Activated CD8-positive, alpha-beta memory T cell treated with anti-CD3 and anti-CD28 coated beads, Interleukin-2, amount 50 U/mL, for 24 hours (primary cell): ENCODE results near the gene IFITM10.

Experiments used
- DNase-seq: peaks from one replicate; pipeline ENCODE4 v3.0.0-alpha.2; 2020; ENCODE audit errors: extremely low read depth

Gene IFITM10

GRCh38 chr11:1750481-1750839, at the start of gene IFITM10:
IFITM10 (minus strand) TSS chr11:1750595; CDS start chr11:1750442, 153 bp downstream.
- DNase-seq = no peak

GRCh38 chr11:1797391-1798125, 47.2 kb upstream of the IFITM10 start:
- DNase-seq = no peak

GRCh38 chr11:1796413-1797011, 46.1 kb upstream of the IFITM10 start:
- DNase-seq = no peak

DNA sequence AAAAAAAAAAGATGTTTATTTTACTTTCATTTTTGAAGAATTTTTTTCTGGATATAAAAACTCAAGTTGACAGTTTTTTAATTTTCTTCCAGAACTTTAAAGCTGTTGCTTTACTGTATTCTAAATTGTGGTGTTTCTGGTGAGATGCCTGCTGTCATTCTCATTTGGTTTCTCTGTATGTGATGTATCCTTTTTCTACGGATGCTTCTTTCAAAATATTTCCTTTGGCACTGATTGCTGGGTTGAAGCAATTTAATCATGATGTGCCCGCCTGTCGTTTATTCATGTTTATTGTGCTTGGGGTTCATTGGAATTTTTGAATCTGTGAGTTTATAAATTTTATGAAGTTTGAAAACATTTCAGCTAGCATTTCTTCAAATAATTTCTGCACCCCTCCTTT, 42.7 kb upstream of the IFITM10 start:
- DNase-seq = no peak

DNA sequence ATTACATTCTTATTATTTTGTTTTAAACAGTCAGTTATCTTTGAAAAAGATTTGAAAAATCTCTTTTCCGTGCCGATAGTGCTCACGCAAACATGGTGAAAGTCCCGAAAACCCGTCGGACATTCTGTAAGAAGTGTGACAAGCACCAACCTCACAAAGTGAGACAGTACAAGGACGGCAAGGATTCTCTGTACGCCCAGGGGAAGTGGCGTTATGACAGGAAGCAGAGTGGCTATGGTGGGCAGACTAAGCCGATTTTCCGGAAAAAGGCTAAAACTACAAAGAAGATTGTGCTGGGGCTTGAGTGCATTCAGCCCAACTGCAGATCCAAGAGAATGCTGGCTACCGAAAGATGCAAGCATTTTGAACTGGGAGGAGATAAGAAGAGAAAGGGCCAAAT, 42.1 kb upstream of the IFITM10 start:
- no peak for DNase-seq

DNA sequence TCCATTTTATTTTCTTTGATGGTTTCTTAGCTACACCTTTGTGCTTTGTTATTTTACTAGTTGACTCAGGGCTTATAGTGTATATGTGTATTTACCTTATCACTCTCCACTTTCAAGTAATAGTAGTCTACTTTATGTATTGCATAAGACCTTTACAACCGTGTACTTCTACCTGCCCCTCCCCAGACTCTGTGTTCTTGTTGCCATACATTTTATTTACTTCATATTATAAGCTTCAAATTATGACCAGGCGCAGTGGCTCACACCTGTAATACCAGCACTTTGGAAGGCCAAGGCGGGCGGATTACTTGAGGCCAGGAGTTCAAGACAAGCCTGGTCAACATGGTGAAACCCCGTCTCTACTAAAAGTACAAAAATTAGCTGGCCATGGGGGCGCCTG, 41.5 kb upstream of the IFITM10 start:
- no peak for DNase-seq

GRCh38 chr11:1786466-1786865, 36.1 kb upstream of the IFITM10 start:
- no peak for DNase-seq

DNA sequence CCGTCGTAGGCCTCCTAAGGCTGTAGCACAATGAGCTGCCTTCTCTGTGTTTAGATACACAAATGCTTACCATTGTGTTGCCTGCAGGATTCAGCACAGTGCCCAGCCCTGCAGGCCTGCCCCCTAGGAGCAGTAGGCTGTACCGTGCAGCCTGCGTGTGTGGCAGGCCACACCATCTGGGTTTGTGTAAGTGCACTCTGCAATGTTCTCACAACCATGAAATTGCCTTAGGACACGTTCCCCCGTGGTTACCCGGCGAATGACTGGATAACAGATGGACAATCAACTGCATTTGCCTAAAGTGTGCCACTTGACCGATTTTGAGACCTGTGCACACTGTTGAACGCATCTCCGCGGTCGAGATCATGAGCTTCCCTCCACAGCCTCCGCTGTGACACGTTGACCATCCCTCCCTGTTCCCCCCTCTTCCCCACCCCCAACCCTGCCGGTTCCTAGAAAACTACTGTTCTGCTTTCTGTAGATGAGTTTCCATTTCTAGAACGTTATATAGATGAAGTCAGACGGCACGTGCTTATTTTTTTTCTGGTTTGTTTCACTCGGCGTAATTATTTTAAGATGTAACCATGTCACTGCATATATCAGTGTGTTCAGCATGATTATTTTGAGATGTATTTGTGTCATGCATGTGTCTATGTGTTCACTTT, 35.5 kb upstream of the IFITM10 start:
- DNase-seq = no peak

- no peak for DNase-seq
Measured at GRCh38 chr11:1784761-1785650, 34.6 kb upstream of the IFITM10 start.

DNA sequence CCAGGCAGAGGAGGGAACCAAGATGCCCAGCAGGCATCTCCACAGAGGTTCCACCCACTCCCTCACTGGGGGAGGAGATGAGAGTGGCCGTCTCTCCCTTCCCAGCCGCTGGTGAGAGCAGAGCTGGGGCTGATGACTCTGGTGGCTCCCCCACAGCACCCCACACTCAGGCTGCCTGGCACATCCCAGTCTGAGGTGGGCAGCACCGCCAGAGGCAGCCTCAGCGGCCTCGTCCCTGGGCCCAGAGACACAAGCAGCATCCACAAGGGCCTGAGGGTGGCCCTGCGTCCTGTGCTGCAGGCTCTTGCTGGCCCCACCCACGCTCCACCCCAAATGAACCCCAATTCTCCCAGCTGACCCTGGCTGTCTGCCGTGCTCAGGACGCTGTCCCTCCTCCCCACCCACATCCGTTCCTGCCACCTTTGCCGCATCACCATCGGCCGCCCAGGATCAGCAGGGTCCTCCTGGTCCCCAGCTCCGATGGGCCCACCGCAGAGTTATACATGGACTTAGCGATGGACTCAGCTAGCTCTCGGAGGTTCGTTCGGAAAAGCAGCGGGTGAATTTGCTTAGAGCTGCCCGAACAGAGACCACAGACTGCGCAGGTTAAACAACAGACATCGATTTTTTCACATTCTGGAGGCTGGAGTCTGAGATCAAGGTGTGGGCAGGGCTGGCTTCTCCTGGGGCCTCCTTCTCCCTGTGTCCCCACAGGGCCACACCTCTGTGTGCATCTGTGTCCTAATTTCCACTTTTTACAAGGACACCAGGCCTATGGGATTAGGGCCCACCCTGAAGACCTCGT, 33.5 kb upstream of the IFITM10 start:
- no peak for DNase-seq

GRCh38 chr11:1782831-1783724, 32.7 kb upstream of the IFITM10 start:
- DNase-seq = no peak

DNA sequence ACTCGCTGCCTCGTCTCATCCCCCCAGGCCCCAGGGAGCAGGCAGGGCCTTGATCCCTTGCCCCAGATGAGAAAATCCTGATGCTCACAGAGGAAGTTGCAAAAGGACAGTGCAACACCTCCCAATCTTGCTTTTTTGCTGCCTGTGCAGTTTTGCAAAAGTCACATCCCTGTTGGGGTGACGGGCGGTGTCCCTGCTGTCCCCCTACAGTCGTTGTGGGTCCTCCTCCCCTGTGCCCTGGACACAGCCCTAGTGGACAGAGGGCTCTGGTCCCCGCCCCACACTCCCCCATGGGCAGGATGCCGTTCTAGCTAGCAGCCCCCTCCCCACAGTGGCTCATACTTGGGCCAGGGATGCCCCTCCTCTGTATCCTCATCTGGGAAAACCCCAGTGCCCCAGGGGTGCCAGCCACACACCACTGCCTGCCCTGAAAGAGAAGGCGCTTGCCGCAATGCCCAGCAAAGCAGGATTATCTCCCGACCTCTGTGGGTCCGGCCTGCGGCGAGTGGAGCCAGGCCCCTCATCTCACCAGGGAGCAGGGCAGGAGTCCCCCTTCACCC, 31.7 kb upstream of the IFITM10 start:
- no peak for DNase-seq

GRCh38 chr11:1781593-1781975, 31.2 kb upstream of the IFITM10 start:
- no peak for DNase-seq

DNA sequence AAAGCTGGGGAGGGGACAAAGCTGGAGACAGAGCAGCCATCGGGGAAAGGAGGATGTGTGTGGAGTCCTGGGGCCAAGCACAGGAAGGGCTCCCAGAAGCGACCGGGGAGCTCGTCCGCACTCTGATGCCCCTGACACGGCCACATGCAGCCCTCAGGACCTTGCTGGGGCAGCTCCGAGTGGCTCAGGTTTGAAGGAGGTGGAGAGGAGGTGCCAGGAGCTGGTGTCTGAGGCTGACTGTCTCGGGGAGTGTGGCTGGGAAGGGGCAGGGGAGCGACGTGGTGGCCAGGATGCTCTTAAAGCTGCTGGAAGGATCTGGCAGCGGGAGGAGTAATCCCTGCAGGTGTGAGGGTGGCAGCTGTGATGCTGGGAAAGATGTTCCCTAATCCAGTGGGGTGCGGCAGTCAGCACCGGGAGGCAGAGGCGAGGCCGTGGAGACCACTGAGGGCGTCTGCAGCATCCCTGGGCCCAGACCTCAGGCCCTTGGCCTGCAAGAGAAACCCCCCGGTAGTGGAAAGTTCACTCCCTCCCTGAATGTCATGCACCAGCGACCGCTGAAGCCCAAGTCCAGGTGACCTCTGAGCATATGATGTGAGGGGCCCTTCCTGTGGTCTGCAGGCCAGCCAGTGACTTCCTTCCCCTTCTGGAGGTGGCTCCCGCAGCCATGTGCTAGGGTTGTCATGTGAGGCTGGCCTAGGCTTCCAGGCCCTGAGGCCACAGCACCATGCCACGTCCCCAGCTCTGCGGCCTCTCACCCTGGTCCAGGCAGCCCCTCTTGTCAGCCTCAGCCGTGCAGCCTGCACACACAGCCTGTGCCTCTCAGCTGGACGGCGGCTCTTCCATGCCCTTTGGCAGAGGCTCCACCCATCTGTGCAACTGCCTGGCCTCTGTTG, 30.6 kb upstream of the IFITM10 start:
- no peak for DNase-seq

- no peak for DNase-seq
Measured at GRCh38 chr11:1779806-1780699, 29.7 kb upstream of the IFITM10 start.

DNA sequence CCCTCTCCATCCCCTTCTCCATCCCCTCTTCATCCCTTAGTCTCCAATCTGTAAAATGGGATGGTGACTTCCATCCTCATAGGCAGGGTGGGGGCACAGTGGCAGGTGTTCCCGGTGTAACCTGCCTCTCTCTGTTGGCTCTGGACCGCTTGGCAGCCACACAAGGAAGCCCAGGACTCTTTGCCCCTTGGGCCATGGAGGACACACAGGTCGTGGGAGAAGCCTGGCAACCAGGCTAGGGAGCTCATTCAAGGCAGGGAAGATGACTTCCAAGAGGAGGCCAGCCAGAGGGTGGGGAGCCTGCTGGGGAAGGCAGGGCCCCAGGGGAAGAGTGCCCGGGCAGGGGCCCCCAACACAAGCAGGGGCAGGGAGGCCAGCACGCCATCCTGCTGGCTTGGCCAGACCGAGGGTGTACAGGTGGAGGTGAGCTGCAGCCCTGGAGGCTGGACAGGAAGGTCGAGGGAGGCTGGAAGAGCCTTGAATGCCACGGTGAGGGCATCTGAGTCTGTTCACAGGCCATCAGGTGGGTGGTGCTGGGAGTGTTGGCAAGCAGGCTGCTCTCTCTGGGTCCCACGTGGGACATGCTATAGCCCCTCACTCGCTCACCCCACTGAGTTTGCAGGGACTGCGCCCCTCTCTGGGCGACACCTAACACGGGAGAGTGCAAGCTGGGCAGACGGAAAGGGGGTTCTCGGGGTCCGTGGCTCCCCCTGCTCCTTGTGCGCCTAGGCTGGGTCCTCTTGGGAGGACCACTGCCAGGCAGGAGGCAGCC, 28.8 kb upstream of the IFITM10 start:
- DNase-seq = no peak
